AG10803 (cell line): ENCODE data around the gene NEDD4.
"Not testable (repeated sequence)": the region's sequence is repeated elsewhere in the genome, so short reads cannot be mapped to it uniquely, and the experiment has no call there.

ENCODE experiments used
- DNase-seq: peaks from one replicate; pipeline ENCODE4 v3.0.0; 2010; ENCODE audit warnings: low read depth
- H3K4me3 ChIP-seq: 2 replicates; pipeline ENCODE4 v1.5.1; 2011; ENCODE audit warnings: mild to moderate bottlenecking, low read length, control low read depth
- CTCF ChIP-seq: conservative IDR thresholded peaks from 2 replicates; pipeline ENCODE4 v1.5.1; 2011; ENCODE audit warnings: mild to moderate bottlenecking, low read length, control low read depth, inconsistent platforms

Gene NEDD4

GRCh38 chr15:56036546-56037067, 43.2 kb upstream of the NEDD4 start:
- no peak for TF ChIP-seq CTCF
- DNase-seq = no peak
- no peak overlapping the region for H3K4me3 ChIP-seq

- DNase-seq = no peak
- TF ChIP-seq CTCF = no peak
- no peak overlapping the region for H3K4me3 ChIP-seq
Observed at GRCh38 chr15:56035166-56035565, 41.8 kb upstream of the NEDD4 start.

- DNase-seq = no peak
- TF ChIP-seq CTCF = no peak
- H3K4me3 ChIP-seq = no peak overlapping the region
Observed at GRCh38 chr15:56034514-56034913, 41.1 kb upstream of the NEDD4 start.

DNA sequence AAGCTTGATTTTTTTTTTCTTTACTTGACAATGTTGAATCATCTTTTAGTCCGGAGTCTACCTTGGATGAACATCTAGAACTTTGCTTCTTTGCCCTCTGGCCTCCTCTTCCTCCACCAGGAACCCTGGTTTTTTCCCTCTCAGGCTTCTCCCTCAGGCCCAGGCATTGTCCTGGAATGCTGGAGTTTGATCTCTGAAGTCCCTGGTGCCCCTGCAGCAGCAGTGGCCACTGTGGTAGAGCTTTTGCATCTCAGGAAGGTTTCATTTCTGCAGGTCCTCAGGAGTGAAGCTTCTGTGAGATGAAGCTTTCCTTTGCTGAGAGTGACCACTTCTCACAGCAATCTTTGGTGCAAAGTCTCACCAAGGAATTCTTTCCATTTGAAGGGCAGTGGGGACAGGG, 39.0 kb upstream of the NEDD4 start:
- no peak for TF ChIP-seq CTCF
- no peak overlapping the region for H3K4me3 ChIP-seq
- no peak for DNase-seq

DNA sequence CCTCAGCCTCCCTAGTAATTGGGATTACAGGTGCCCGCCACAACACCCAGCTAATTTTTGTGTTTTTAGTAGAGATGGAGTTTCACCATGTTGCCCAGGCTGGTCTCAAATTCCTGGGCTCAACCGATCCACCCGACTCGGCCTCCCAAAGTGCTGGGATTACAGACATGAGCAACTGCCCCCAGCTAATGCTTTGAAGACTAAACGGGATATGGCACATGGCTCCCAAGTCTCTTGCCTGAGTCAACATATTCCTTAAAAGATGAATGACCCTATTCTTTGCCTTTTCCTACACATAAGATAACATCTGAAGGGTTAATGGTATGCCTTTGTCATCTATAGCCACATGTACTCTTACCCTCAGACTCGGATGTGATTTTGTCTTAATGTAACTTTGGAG, 38.4 kb upstream of the NEDD4 start:
- no peak for DNase-seq

GRCh38 chr15:56031402-56031801, 38.0 kb upstream of the NEDD4 start:
- no peak overlapping the region for H3K4me3 ChIP-seq
- TF ChIP-seq CTCF = no peak
- DNase-seq = no peak

More for the DNA sequence above, 38.4 kb upstream of the NEDD4 start:
- no peak for TF ChIP-seq CTCF
- no peak overlapping the region for H3K4me3 ChIP-seq

- TF ChIP-seq CTCF = no peak
- no peak for DNase-seq
- H3K4me3 ChIP-seq = no peak overlapping the region
Observed at GRCh38 chr15:56028430-56028829, 35.0 kb upstream of the NEDD4 start.

DNA sequence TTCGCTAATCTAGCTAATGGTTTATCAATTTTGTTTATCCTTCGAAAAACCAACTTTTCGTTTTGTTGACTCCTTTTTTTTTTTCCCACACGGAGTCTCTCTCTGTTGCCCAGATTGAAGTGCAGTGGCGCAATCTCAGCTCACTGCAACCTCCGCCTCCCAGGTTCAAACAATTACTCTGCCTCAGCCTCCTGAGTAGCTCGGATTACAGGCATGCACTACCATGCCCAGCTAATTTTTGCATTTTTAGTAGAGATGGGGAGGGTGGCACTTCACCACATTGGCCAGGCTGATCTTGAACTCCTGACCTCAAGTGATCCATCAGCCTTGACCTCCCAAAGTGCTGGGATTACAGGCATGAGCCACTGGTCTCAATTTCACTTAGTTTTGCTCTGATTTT, 29.7 kb upstream of the NEDD4 start:
- DNase-seq, H3K4me3 ChIP-seq: not testable (repeated sequence)
